ENCODE data around the gene HOXA3.
A peak's percentile ranks its signal among the peaks of the same experiment; 100 is the strongest.

HOXA3 gene

GRCh38 chr7:27160546-27161213 lies 8.3 kb upstream of the HOXA3 start:
- peak overlapping the region; percentile 99 for H3K27ac ChIP-seq
- TF ChIP-seq CTCF (conservative IDR thresholded peaks at IDR 0.05): peak; percentile 96

GRCh38 chr7:27160145-27160545 lies 7.8 kb upstream of the HOXA3 start:
- no peak for TF ChIP-seq CTCF (conservative IDR thresholded peaks at IDR 0.05)
- H3K27ac ChIP-seq: peak overlapping the region; percentile 99

GRCh38 chr7:27159266-27160144 lies 7.1 kb upstream of the HOXA3 start:
- peak overlapping the region; percentile 99 for H3K27ac ChIP-seq
- TF ChIP-seq CTCF (conservative IDR thresholded peaks at IDR 0.05): no peak

- no peak for TF ChIP-seq CTCF (conservative IDR thresholded peaks at IDR 0.05)
- peak overlapping the region; percentile 99; the same call in 1 of the 2 replicates for H3K27ac ChIP-seq
Measured at GRCh38 chr7:27158436-27159265, 6.3 kb upstream of the HOXA3 start.

- no peak overlapping the region for H3K27ac ChIP-seq
- TF ChIP-seq CTCF (conservative IDR thresholded peaks at IDR 0.05): no peak
Measured at GRCh38 chr7:27157702-27158431, 5.5 kb upstream of the HOXA3 start.

- H3K27ac ChIP-seq: no peak overlapping the region
Measured at GRCh38 chr7:27156916-27157701, 4.7 kb upstream of the HOXA3 start.

More at GRCh38 chr7:27156916-27157701, 4.7 kb upstream of the HOXA3 start:
- TF ChIP-seq CTCF (conservative IDR thresholded peaks at IDR 0.05): no peak
